ENCODE data around the gene CATSPER4. TPM values are rescaled to one million over a fixed set of nuclear protein-coding genes. Genes with fewer than 3 reads are reported as not detected.

The CATSPER4 gene
- total RNA-seq, 1 experiment from 2014 or later, result not detected

GRCh38 chr1:26142159-26142558 lies 48.2 kb upstream of the CATSPER4 start:
- Histone ChIP-seq H4K5ac (ENCODE audit: insufficient read length, low read depth, low read length) (no peak overlapping the region), H3K4ac (ENCODE audit: low read depth, low read length) (no peak overlapping the region), H3K9ac (ENCODE audit: extremely low read depth, insufficient read length, low read length) (no peak overlapping the region), H4K91ac (ENCODE audit: insufficient read length, low read depth, low read length) (no peak overlapping the region), H2BK20ac (ENCODE audit: low read depth, low read length, poor library complexity, severe bottlenecking) (no peak overlapping the region), H3K56ac (ENCODE audit: insufficient read length, low read depth, low read length) (no peak overlapping the region), H3K4me2 (ENCODE audit: insufficient read depth, insufficient read length, low read length) (no peak overlapping the region), H2BK120ac (ENCODE audit: low read depth, low read length, poor library complexity, severe bottlenecking) (no peak overlapping the region), H4K20me1 (ENCODE audit: control insufficient read depth, insufficient read depth, insufficient read length) (no peaks in the 10 kb centered on the region), H3T11ph (ENCODE audit: low read length) (no peak overlapping the region), H3K14ac (ENCODE audit: insufficient read depth, low read length) (no peak overlapping the region), H3K9me3 (ENCODE audit: control insufficient read depth, low read depth, low read length) (no peaks in the 10 kb centered on the region), H3K79me1 (ENCODE audit: insufficient read depth, low read depth, low read length, poor library complexity, severe bottlenecking) (no peaks in the 10 kb centered on the region), H2AK5ac (ENCODE audit: insufficient read length, low read length) (no peak overlapping the region), H2BK15ac (ENCODE audit: low read depth, low read length) (no peak overlapping the region), H3K4me1 (ENCODE audit: insufficient read depth, low read length) (no peaks in the 10 kb centered on the region), H2BK5ac (ENCODE audit: insufficient read length, low read length) (no peak overlapping the region), H3K23ac (ENCODE audit: insufficient read length, low read depth, low read length) (no peak overlapping the region), H2AFZ (ENCODE audit: low read length) (no peak overlapping the region), H3K18ac (ENCODE audit: insufficient read length, low read depth, low read length) (no peak overlapping the region), H3K79me2 (ENCODE audit: insufficient read depth, low read length) (no peaks in the 10 kb centered on the region), H2BK12ac (ENCODE audit: insufficient read length, low read depth, low read length) (no peak overlapping the region), H3K27ac (ENCODE audit: insufficient read length, low read depth, low read length) (no peak overlapping the region), H4K8ac (replicated peaks; ENCODE audit: insufficient read length, low read depth, low read length) (no peak overlapping the region), H3K23me2 (ENCODE audit: insufficient read length, low read depth, low read length, poor library complexity, severe bottlenecking) (no peaks in the 10 kb centered on the region), H3K27me3 (ENCODE audit: insufficient read depth, low read length) (peaks cover 1% of the 10 kb centered on the region; the same call in 1 of the 2 replicates)
- TF ChIP-seq CTCF (conservative IDR thresholded peaks at IDR 0.05), result 0 out of 3 replicates have a peak, but pooled peaks have one; percentile 16
- no peak overlapping the region for H3K4me3 Mint-ChIP-seq
- no peak overlapping the region; a peak in 1 of 7 replicates for H3K27ac Mint-ChIP-seq
- no peaks in the 10 kb centered on the region for H3K36me3 Mint-ChIP-seq (ENCODE audit: insufficient read depth in 1 of 3, low read depth in 3 of 3)
- no CpG with 5 or more reads among the region's 8 CpGs for WGBS (ENCODE audit: extremely low coverage, insufficient read length, low lambda C conversion rate)
- H3K27me3 Mint-ChIP-seq (ENCODE audit: low read depth), result peaks cover 42% of the 10 kb centered on the region
- peaks cover 6 to 8% of the 10 kb centered on the region in 2 experiments for H3K4me1 Mint-ChIP-seq
- no peak for DNase-seq
- H3K9me3 Mint-ChIP-seq, result no peaks in the 10 kb centered on the region
